NCI-H2107 treated with DMSO at 0.1 percent for 48 hours (cell line): ENCODE data around the gene CASD1.

Experiments used
- DNase-seq: peaks from one replicate; lab custom pipeline; 2025; ENCODE audit not compliant: unreplicated experiment; lab: John Stamatoyannopoulos, UW

Gene CASD1

GRCh38 chr7:94512735-94513564 is 3.3 kb downstream of the CASD1 start:
- DNase-seq = peak; percentile 18

GRCh38 chr7:94513565-94513860 is 3.9 kb downstream of the CASD1 start:
- no peak for DNase-seq

- DNase-seq = peak; percentile 25
Observed at GRCh38 chr7:94514140-94514889, 4.7 kb downstream of the CASD1 start.

GRCh38 chr7:94514917-94515316 is 5.3 kb downstream of the CASD1 start:
- DNase-seq = no peak

GRCh38 chr7:94525923-94526322 is 16.3 kb downstream of the CASD1 start:
- no peak for DNase-seq

GRCh38 chr7:94529516-94529915 is 19.9 kb downstream of the CASD1 start:
- no peak for DNase-seq

GRCh38 chr7:94530109-94530508 is 20.5 kb downstream of the CASD1 start:
- DNase-seq = no peak

GRCh38 chr7:94532676-94533075 is 23.1 kb downstream of the CASD1 start:
- DNase-seq = no peak

- no peak for DNase-seq
Observed at GRCh38 chr7:94540428-94540827, 30.8 kb downstream of the CASD1 start.

- no peak for DNase-seq
Observed at GRCh38 chr7:94547126-94547525, 37.5 kb downstream of the CASD1 start.

- DNase-seq = no peak
Observed at GRCh38 chr7:94556028-94556427, 46.4 kb downstream of the CASD1 start.

- no peak for DNase-seq
Observed at GRCh38 chr7:94557215-94557614, 47.6 kb downstream of the CASD1 start.

- DNase-seq = no peak
Observed at GRCh38 chr7:94559972-94560371, 50.4 kb downstream of the CASD1 start.

GRCh38 chr7:94561841-94562514 is 52.4 kb downstream of the CASD1 start:
- DNase-seq = no peak

- DNase-seq = no peak
Observed at GRCh38 chr7:94562525-94562924, 52.9 kb downstream of the CASD1 start.

GRCh38 chr7:94565247-94565894 is 55.8 kb downstream of the CASD1 start:
- DNase-seq = no peak

- no peak for DNase-seq
Observed at GRCh38 chr7:94567396-94567795, 57.8 kb downstream of the CASD1 start.

- no peak for DNase-seq
Observed at GRCh38 chr7:94571816-94572215, 62.2 kb downstream of the CASD1 start.

- DNase-seq = no peak
Observed at GRCh38 chr7:94575646-94576045, 66.0 kb downstream of the CASD1 start.

GRCh38 chr7:94576316-94576715 is 66.7 kb downstream of the CASD1 start:
- no peak for DNase-seq

GRCh38 chr7:94577357-94577756 is 67.7 kb downstream of the CASD1 start:
- DNase-seq = no peak
